MM.1S (cell line): Measurements from ENCODE around the gene TMEM204.

Experiments
- DNase-seq: peaks from one replicate; pipeline ENCODE4 v3.0.0-alpha.2; 2015
- H2AFZ ChIP-seq: fragments of 300-600 bp; sonication (generic); 2 replicates; pipeline ENCODE4 v1.6.0; 2016; ENCODE audit warnings: antibody characterized with exemption, low read length
- H3F3A ChIP-seq: fragments of 300-600 bp; sonication (generic); 2 replicates; pipeline ENCODE4 v1.6.1; 2016; ENCODE audit warnings: mild to moderate bottlenecking, antibody characterized with exemption, low read length, moderate library complexity, mixed read lengths; ENCODE audit not compliant: insufficient read depth
- H3K27ac ChIP-seq: fragments of 300-600 bp; sonication (generic); 2 replicates; pipeline ENCODE4 v1.5.1; 2016; ENCODE audit warnings: mild to moderate bottlenecking, low read length
- H3K27me3 ChIP-seq: fragments of 300-600 bp; sonication (generic); replicated peaks from 2 replicates; pipeline ENCODE4 v1.6.0; 2016; ENCODE audit warnings: low read length; ENCODE audit not compliant: insufficient read depth
- H3K36me3 ChIP-seq: fragments of 300-600 bp; sonication (generic); replicated peaks from 2 replicates; pipeline ENCODE4 v1.6.1; 2016; ENCODE audit warnings: mild to moderate bottlenecking, low read length, mixed read lengths; ENCODE audit not compliant: insufficient read depth
- H3K4me1 ChIP-seq: fragments of 300-600 bp; sonication (generic); 2 replicates; pipeline ENCODE4 v1.6.1; 2016; ENCODE audit warnings: low read length, mixed read lengths
- H3K4me2 ChIP-seq: fragments of 300-600 bp; sonication (generic); 2 replicates; pipeline ENCODE4 v1.6.0; 2016; ENCODE audit warnings: low read depth, low read length
- H3K4me3 ChIP-seq: fragments of 300-600 bp; sonication (generic); 2 replicates; pipeline ENCODE4 v1.5.1; 2016; ENCODE audit warnings: low read length, mixed read lengths
- H3K79me2 ChIP-seq: fragments of 300-600 bp; sonication (generic); 2 replicates; pipeline ENCODE4 v1.6.1; 2016; ENCODE audit warnings: mixed run types, low read length, mixed read lengths
- H3K9ac ChIP-seq: fragments of 300-600 bp; sonication (generic); 2 replicates; pipeline ENCODE4 v1.6.1; 2016; ENCODE audit warnings: low read length, mixed read lengths
- H3K9me2 ChIP-seq: fragments of 300-600 bp; sonication (generic); replicated peaks from 2 replicates; pipeline ENCODE4 v1.6.1; 2016; ENCODE audit warnings: mild to moderate bottlenecking, low read length, mixed read lengths; ENCODE audit not compliant: insufficient read depth
- H3K9me3 ChIP-seq: fragments of 300-600 bp; sonication (generic); replicated peaks from 2 replicates; pipeline ENCODE4 v1.6.1; 2016; ENCODE audit warnings: mild to moderate bottlenecking, low read length, mixed read lengths; ENCODE audit not compliant: insufficient read depth
- H4K20me1 ChIP-seq: fragments of 300-600 bp; sonication (generic); 2 replicates; pipeline ENCODE4 v1.6.1; 2016; ENCODE audit warnings: mild to moderate bottlenecking, low read length, moderate library complexity, mixed read lengths; ENCODE audit not compliant: insufficient read depth
- CTCF ChIP-seq: fragments of 300-600 bp; sonication (generic); IDR thresholded peaks from 2 replicates; pipeline ENCODE4 v1.5.1; 2016; ENCODE audit warnings: antibody characterized with exemption, low read length, mixed read lengths
- EZH2 ChIP-seq: fragments of 300-600 bp; sonication (generic); optimal IDR thresholded peaks from 2 replicates; pipeline ENCODE3; 2017; ENCODE audit warnings: low read depth, mild to moderate bottlenecking, antibody characterized with exemption, low read length, mixed read lengths
- EZH2phosphoT487 ChIP-seq: fragments of 300-600 bp; sonication (generic); IDR thresholded peaks from 2 replicates; pipeline ENCODE4 v1.6.1; 2018; ENCODE audit warnings: antibody characterized with exemption, low read length

Gene TMEM204

GRCh38 chr16:1487395-1488053 lies 45.9 kb upstream of the TMEM204 start:
- peaks cover under 1% of the 10 kb centered on the region; the same call in 1 of the 2 replicates for H3K4me1 ChIP-seq
- no peak overlapping the region for H3K4me2 ChIP-seq
- no peaks in the 10 kb centered on the region for H3K79me2 ChIP-seq
- TF ChIP-seq CTCF, result no peak
- no peak for TF ChIP-seq EZH2
- TF ChIP-seq EZH2phosphoT487, result no peak
- H3K4me3 ChIP-seq, result no peak overlapping the region
- no peaks in the 10 kb centered on the region for H3K36me3 ChIP-seq
- no peaks in the 10 kb centered on the region for H4K20me1 ChIP-seq
- no peak for DNase-seq
- H3K9me2 ChIP-seq, result no peaks in the 10 kb centered on the region
- H3K9ac ChIP-seq, result no peak overlapping the region
- no peaks in the 10 kb centered on the region for H3K9me3 ChIP-seq
- H3K27me3 ChIP-seq, result peaks cover 71% of the 10 kb centered on the region
- no peaks in the 10 kb centered on the region for H3F3A ChIP-seq
- H3K27ac ChIP-seq, result no peak overlapping the region
- no peak overlapping the region for H2AFZ ChIP-seq

GRCh38 chr16:1488054-1488601 lies 45.3 kb upstream of the TMEM204 start:
- Histone ChIP-seq H3F3A (no peaks in the 10 kb centered on the region), H3K79me2 (no peaks in the 10 kb centered on the region), H3K9ac (no peak overlapping the region), H3K4me3 (no peak overlapping the region), H3K4me1 (peaks cover 5% of the 10 kb centered on the region; the same call in 1 of the 2 replicates), H3K9me2 (no peaks in the 10 kb centered on the region), H3K36me3 (no peaks in the 10 kb centered on the region), H3K9me3 (no peaks in the 10 kb centered on the region), H2AFZ (no peak overlapping the region), H3K27me3 (peaks cover 70% of the 10 kb centered on the region), H3K27ac (no peak overlapping the region), H3K4me2 (no peak overlapping the region), H4K20me1 (no peaks in the 10 kb centered on the region)
- TF ChIP-seq CTCF, result no peak
- TF ChIP-seq EZH2, result no peak
- no peak for TF ChIP-seq EZH2phosphoT487
- no peak for DNase-seq

GRCh38 chr16:1488619-1489018 lies 44.8 kb upstream of the TMEM204 start, which contains the start of gene PTX4:
TSS of gene PTX4 (minus strand) at chr16:1488944. CDS start at chr16:1488909, 35 bp downstream.
- H3F3A ChIP-seq, result no peaks in the 10 kb centered on the region
- H3K9ac ChIP-seq, result no peak within 1 kb of the TSS
- H3K4me3 ChIP-seq, result no peak within 1 kb of the TSS
- no peak for DNase-seq
- peaks cover 65% of the 10 kb centered on the region for H3K27me3 ChIP-seq
- no peak within 1 kb of the TSS for H3K4me2 ChIP-seq
- no peak within 1 kb of the TSS for H2AFZ ChIP-seq
- H3K79me2 ChIP-seq, result peaks cover 3% of the 10 kb centered on the region
- no peaks in the 10 kb centered on the region for H3K9me2 ChIP-seq
- peaks cover 5% of the 10 kb centered on the region; the same call in 1 of the 2 replicates for H3K4me1 ChIP-seq
- H3K27ac ChIP-seq, result no peak within 1 kb of the TSS
- no peaks in the 10 kb centered on the region for H3K36me3 ChIP-seq
- no peak for TF ChIP-seq EZH2phosphoT487
- no peak for TF ChIP-seq EZH2
- TF ChIP-seq CTCF, result no peak
- no peaks in the 10 kb centered on the region for H3K9me3 ChIP-seq
- no peaks in the 10 kb centered on the region for H4K20me1 ChIP-seq
